ENCODE data around the gene PSMB2. TPM values are rescaled to one million over a fixed set of nuclear protein-coding genes. Genes with fewer than 3 reads are reported as not detected.

Gene PSMB2
- total RNA-seq, 1 donor from 2014 or later = 69.9 TPM

- TF ChIP-seq CTCF (IDR thresholded peaks at IDR 0.05; ENCODE audit: unreplicated experiment) = no peak
- no peak overlapping the region for H3K4me3 Mint-ChIP-seq (ENCODE audit: unreplicated experiment)
Observed at GRCh38 chr1:35666916-35667315, 25.6 kb upstream of the PSMB2 start.

GRCh38 chr1:35666216-35666615 lies 24.9 kb upstream of the PSMB2 start:
- no peak for TF ChIP-seq CTCF (IDR thresholded peaks at IDR 0.05; ENCODE audit: unreplicated experiment)
- DNase-seq (ENCODE audit: low spot score) = no peak
- no peaks in the 10 kb centered on the region for H3K36me3 Mint-ChIP-seq (ENCODE audit: low read depth, unreplicated experiment)
- no peak overlapping the region for H3K4me3 Mint-ChIP-seq (ENCODE audit: unreplicated experiment)
- peaks cover 5% of the 10 kb centered on the region for H3K4me1 Mint-ChIP-seq (ENCODE audit: unreplicated experiment)
- H3K9me3 Mint-ChIP-seq (ENCODE audit: unreplicated experiment) = no peaks in the 10 kb centered on the region
- H3K27ac Mint-ChIP-seq (ENCODE audit: unreplicated experiment) = no peak overlapping the region
- H3K27me3 Mint-ChIP-seq (ENCODE audit: unreplicated experiment) = no peaks in the 10 kb centered on the region

More at GRCh38 chr1:35666916-35667315, 25.6 kb upstream of the PSMB2 start:
- no peaks in the 10 kb centered on the region for H3K36me3 Mint-ChIP-seq (ENCODE audit: low read depth, unreplicated experiment)
- no peak overlapping the region for H3K27ac Mint-ChIP-seq (ENCODE audit: unreplicated experiment)
- no peaks in the 10 kb centered on the region for H3K9me3 Mint-ChIP-seq (ENCODE audit: unreplicated experiment)
- H3K27me3 Mint-ChIP-seq (ENCODE audit: unreplicated experiment) = no peaks in the 10 kb centered on the region
- H3K4me1 Mint-ChIP-seq (ENCODE audit: unreplicated experiment) = peaks cover 6% of the 10 kb centered on the region
- no peak for DNase-seq (ENCODE audit: low spot score)

- Mint-ChIP-seq H3K36me3 (ENCODE audit: low read depth, unreplicated experiment) (no peaks in the 10 kb centered on the region), H3K4me3 (ENCODE audit: unreplicated experiment) (no peak overlapping the region), H3K9me3 (ENCODE audit: unreplicated experiment) (no peaks in the 10 kb centered on the region), H3K27ac (ENCODE audit: unreplicated experiment) (no peak overlapping the region), H3K4me1 (ENCODE audit: unreplicated experiment) (no peaks in the 10 kb centered on the region), H3K27me3 (ENCODE audit: unreplicated experiment) (peaks cover 3% of the 10 kb centered on the region)
- no peak for TF ChIP-seq CTCF (IDR thresholded peaks at IDR 0.05; ENCODE audit: unreplicated experiment)
- no peak for DNase-seq (ENCODE audit: low spot score)
Observed at GRCh38 chr1:35663434-35663833, 22.1 kb upstream of the PSMB2 start.

- no peak for TF ChIP-seq CTCF (IDR thresholded peaks at IDR 0.05; ENCODE audit: unreplicated experiment)
- Mint-ChIP-seq H3K36me3 (ENCODE audit: low read depth, unreplicated experiment) (no peaks in the 10 kb centered on the region), H3K27ac (ENCODE audit: unreplicated experiment) (no peak overlapping the region), H3K9me3 (ENCODE audit: unreplicated experiment) (no peaks in the 10 kb centered on the region), H3K27me3 (ENCODE audit: unreplicated experiment) (peaks cover 3% of the 10 kb centered on the region), H3K4me3 (ENCODE audit: unreplicated experiment) (no peak overlapping the region), H3K4me1 (ENCODE audit: unreplicated experiment) (no peaks in the 10 kb centered on the region)
- no peak for DNase-seq (ENCODE audit: low spot score)
Observed at GRCh38 chr1:35661474-35661795, 20.1 kb upstream of the PSMB2 start.

- Mint-ChIP-seq H3K4me1 (ENCODE audit: unreplicated experiment) (no peaks in the 10 kb centered on the region), H3K4me3 (ENCODE audit: unreplicated experiment) (no peak overlapping the region), H3K36me3 (ENCODE audit: low read depth, unreplicated experiment) (no peaks in the 10 kb centered on the region), H3K27me3 (ENCODE audit: unreplicated experiment) (peaks cover 3% of the 10 kb centered on the region), H3K9me3 (ENCODE audit: unreplicated experiment) (no peaks in the 10 kb centered on the region), H3K27ac (ENCODE audit: unreplicated experiment) (no peak overlapping the region)
- peak; percentile 58 for DNase-seq (ENCODE audit: low spot score)
- TF ChIP-seq CTCF (IDR thresholded peaks at IDR 0.05; ENCODE audit: unreplicated experiment) = no peak
Observed at GRCh38 chr1:35660581-35661473, 19.5 kb upstream of the PSMB2 start.

All from endothelial cell (in vitro differentiated cells).